IMR-90 (cell line): ENCODE data around the gene TSPEAR. TPM values are rescaled to one million over a fixed set of nuclear protein-coding genes. Genes with fewer than 3 reads are reported as not detected.

Experiments
- ATAC-seq: fragments of 200-7000 bp; cut with Tn5 transposase; 2 replicates; pipeline ENCODE4 v1.9.1; 2020; ENCODE audit warnings: low read depth, mild to moderate bottlenecking, moderate library complexity
- BruUV-seq: library from RNA; stranded (reverse); fragments of 400-500 nt; replicated peaks from 2 replicates; lab custom pipeline; 2021; lab: Mats Ljungman, UMichigan
- CTCF ChIA-PET: fragments of 300-600 bp; formaldehyde crosslinking; extraction: SDS; loops from one replicate; lab custom pipeline; 2021; ENCODE audit warnings: antibody characterized with exemption; lab: Yijun Ruan, JAX
- POLR2A ChIA-PET: fragments of 300-600 bp; sonication (Branson Sonifier 250); formaldehyde crosslinking; loops from one replicate; lab custom pipeline; 2022; ENCODE audit warnings: antibody characterized with exemption; ENCODE audit not compliant: unreplicated experiment; lab: Charles Lee
- DNase-seq: peaks from one replicate; pipeline ENCODE4 v3.0.0; 2013
- H2AFZ ChIP-seq: replicated peaks from 2 replicates; pipeline ENCODE3; 2013; ENCODE audit warnings: low read length, mild to moderate bottlenecking; ENCODE audit not compliant: poor library complexity
- H2AK5ac ChIP-seq: 2 replicates; pipeline ENCODE4 v1.6.1; 2013; ENCODE audit warnings: low read depth, low read length, inconsistent platforms
- H2AK9ac ChIP-seq: replicated peaks from 2 replicates; pipeline ENCODE3; 2013; ENCODE audit warnings: mild to moderate bottlenecking, low read depth, low read length, moderate library complexity; ENCODE audit not compliant: poor library complexity
- H2BK120ac ChIP-seq: 2 replicates; pipeline ENCODE4 v1.6.1; 2013; ENCODE audit warnings: low read depth, low read length, inconsistent platforms
- H2BK15ac ChIP-seq: 3 replicates; pipeline ENCODE4 v1.6.1; 2013; ENCODE audit warnings: low read depth, low read length, inconsistent platforms
- H2BK20ac ChIP-seq: 2 replicates; pipeline ENCODE4 v1.6.1; 2013; ENCODE audit warnings: low read depth, mild to moderate bottlenecking, inconsistent platforms, low read length, moderate library complexity
- H2BK5ac ChIP-seq: 2 replicates; pipeline ENCODE4 v1.6.1; 2013; ENCODE audit warnings: mild to moderate bottlenecking, low read depth, low read length, inconsistent platforms; ENCODE audit not compliant: poor library complexity, severe bottlenecking
- H3K14ac ChIP-seq: replicated peaks from 2 replicates; pipeline ENCODE4 v1.6.1; 2013; ENCODE audit warnings: low read depth, low read length, inconsistent platforms
- H3K18ac ChIP-seq: 2 replicates; pipeline ENCODE4 v1.6.1; 2013; ENCODE audit warnings: low read depth, low read length, control low read depth
- H3K23ac ChIP-seq: 2 replicates; pipeline ENCODE4 v1.6.1; 2013; ENCODE audit warnings: low read depth, low read length, inconsistent platforms
- H3K27ac ChIP-seq: 2 replicates; pipeline ENCODE4 v1.5.1; 2013; ENCODE audit warnings: mild to moderate bottlenecking, control low read depth, low read length; ENCODE audit not compliant: insufficient read depth
- H3K27me3 ChIP-seq: 2 replicates; pipeline ENCODE4 v1.6.1; 2013; ENCODE audit warnings: low read length; ENCODE audit not compliant: control insufficient read depth, insufficient read depth
- H3K36me3 ChIP-seq: 2 replicates; pipeline ENCODE4 v1.6.1; 2013; ENCODE audit warnings: low read length, mixed read lengths; ENCODE audit not compliant: control insufficient read depth, insufficient read depth
- H3K4ac ChIP-seq: 2 replicates; pipeline ENCODE4 v1.6.1; 2013; ENCODE audit warnings: low read depth, low read length, inconsistent platforms
- H3K4me1 ChIP-seq: 2 replicates; pipeline ENCODE4 v1.6.1; 2013; ENCODE audit warnings: low read length, mixed read lengths; ENCODE audit not compliant: control insufficient read depth, insufficient read depth
- H3K4me2 ChIP-seq: 2 replicates; pipeline ENCODE4 v1.6.1; 2013; ENCODE audit warnings: low read depth, mild to moderate bottlenecking, control low read depth, low read length, moderate library complexity
- H3K4me3 ChIP-seq: 2 replicates; pipeline ENCODE4 v1.5.1; 2013; ENCODE audit warnings: low read depth, mild to moderate bottlenecking, control low read depth, low read length, moderate library complexity; ENCODE audit not compliant: insufficient read depth
- H3K56ac ChIP-seq: 2 replicates; pipeline ENCODE4 v1.6.1; 2013; ENCODE audit warnings: low read length, inconsistent platforms; ENCODE audit not compliant: insufficient read depth; ENCODE audit errors: extremely low read depth
- H3K79me1 ChIP-seq, 2 experiments: 2 replicates each; pipeline ENCODE4 v1.6.1; 2013; ENCODE audit warnings: low read length in 2 of 2, inconsistent platforms in 1 of 2, low read depth in 1 of 2
- H3K9ac ChIP-seq: 2 replicates; pipeline ENCODE4 v1.6.1; 2013; ENCODE audit warnings: low read depth, low read length, control low read depth
- H3K9me1 ChIP-seq: 2 replicates; pipeline ENCODE4 v1.6.1; 2013; ENCODE audit warnings: low read length, inconsistent platforms; ENCODE audit not compliant: insufficient read depth
- H3K9me3 ChIP-seq: 2 replicates; pipeline ENCODE4 v1.6.1; 2013; ENCODE audit warnings: low read length; ENCODE audit not compliant: control insufficient read depth, insufficient read depth
- H4K20me1 ChIP-seq: 2 replicates; pipeline ENCODE4 v1.6.1; 2013; ENCODE audit warnings: low read length, inconsistent platforms; ENCODE audit not compliant: insufficient read depth
- H4K5ac ChIP-seq: 2 replicates; pipeline ENCODE4 v1.6.1; 2013; ENCODE audit warnings: mild to moderate bottlenecking, low read depth, low read length, control low read depth
- H4K8ac ChIP-seq, 2 experiments: 2 replicates each; pipeline ENCODE4 v1.6.1; 2013; ENCODE audit warnings: low read depth in 2 of 2, low read length in 2 of 2, control low read depth in 1 of 2, inconsistent platforms in 1 of 2
- H4K91ac ChIP-seq: 2 replicates; pipeline ENCODE4 v1.6.1; 2013; ENCODE audit warnings: low read depth, low read length, inconsistent platforms; ENCODE audit not compliant: insufficient read depth
- CEBPB ChIP-seq: IDR thresholded peaks from 2 replicates; pipeline ENCODE4 v1.6.1; 2012; ENCODE audit warnings: low read depth, low read length, improper control_type of control experiment
- ELK1 ChIP-seq: fragments of 150-350 bp; IDR thresholded peaks from 2 replicates; pipeline ENCODE4 v1.6.1; 2016; ENCODE audit warnings: low read depth, mild to moderate bottlenecking, low read length, moderate library complexity, borderline replicate concordance
- MAFK ChIP-seq: IDR thresholded peaks from 2 replicates; pipeline ENCODE4 v1.6.1; 2012; ENCODE audit warnings: low read depth, low read length, improper control_type of control experiment
- POLR2A ChIP-seq: IDR thresholded peaks from 2 replicates; pipeline ENCODE4 v1.6.1; 2012; ENCODE audit warnings: mild to moderate bottlenecking, low read depth, low read length
- RCOR1 ChIP-seq: IDR thresholded peaks from 2 replicates; pipeline ENCODE4 v1.6.1; 2012; ENCODE audit warnings: mild to moderate bottlenecking, low read length, improper control_type of control experiment; ENCODE audit not compliant: insufficient replicate concordance
- USF2 ChIP-seq: fragments of 150-350 bp; IDR thresholded peaks from 2 replicates; pipeline ENCODE4 v1.6.1; 2017; ENCODE audit warnings: mild to moderate bottlenecking, antibody characterized with exemption, low read length, low read depth
- WGBS, 2 experiments: methylation state at CpG; one replicate each; pipeline versions ENCODE4 v1.1.5 to v1.1.7; 2013; ENCODE audit warnings: missing lambda C conversion rate in 2 of 2; ENCODE audit not compliant: insufficient read length in 1 of 2; ENCODE audit errors: extremely low coverage in 2 of 2; 5-methylcytosine and 5-hydroxymethylcytosine counted together
- dilution Hi-C: fragments of 300-500 bp; cut with HindIII; formaldehyde crosslinking; loops from one replicate; pipeline ENCODE4 v1.14.3; 2018; ENCODE audit warnings: low sequenced_read_pairs; ENCODE audit not compliant: unreplicated experiment
- in situ Hi-C: fragments of 300-500 bp; cut with MboI; formaldehyde crosslinking; loops from 3 replicates; pipeline ENCODE4 v1.14.3; 2019; ENCODE audit warnings: low sequenced_read_pairs, inconsistent platforms, mixed read lengths
- intact Hi-C: fragments of 100-400 bp; cut with micrococcal nuclease; formaldehyde crosslinking; loops from 2 replicates; pipeline ENCODE4 v1.10.0; 2022
- polyA plus RNA-seq, 3 experiments: library from polyadenylated mRNA; depleted of rRNA; stranded (reverse); fragments of >200 nt; gene quantifications; 2 replicates each; pipeline ENCODE4 v1.2.3, GENCODE V29; 2012; ENCODE audit warnings: low replicate concordance in 1 of 3
- total RNA-seq: library from RNA; depleted of rRNA; stranded (reverse); fragments of >200 nt; gene quantifications from 2 replicates; pipeline ENCODE4 v1.2.3, GENCODE V29; 2012
- TF ChIP-seq, protein P1 (sequence below): conservative IDR thresholded peaks from 2 replicates; pipeline ENCODE4 v1.5.1; 2012; ENCODE audit warnings: mild to moderate bottlenecking, low read depth, low read length, improper control_type of control experiment

Gene TSPEAR
- total and polyA plus RNA-seq, 2 of the 4 experiments (the other 2 are of a cell fraction) = not detected

DNA sequence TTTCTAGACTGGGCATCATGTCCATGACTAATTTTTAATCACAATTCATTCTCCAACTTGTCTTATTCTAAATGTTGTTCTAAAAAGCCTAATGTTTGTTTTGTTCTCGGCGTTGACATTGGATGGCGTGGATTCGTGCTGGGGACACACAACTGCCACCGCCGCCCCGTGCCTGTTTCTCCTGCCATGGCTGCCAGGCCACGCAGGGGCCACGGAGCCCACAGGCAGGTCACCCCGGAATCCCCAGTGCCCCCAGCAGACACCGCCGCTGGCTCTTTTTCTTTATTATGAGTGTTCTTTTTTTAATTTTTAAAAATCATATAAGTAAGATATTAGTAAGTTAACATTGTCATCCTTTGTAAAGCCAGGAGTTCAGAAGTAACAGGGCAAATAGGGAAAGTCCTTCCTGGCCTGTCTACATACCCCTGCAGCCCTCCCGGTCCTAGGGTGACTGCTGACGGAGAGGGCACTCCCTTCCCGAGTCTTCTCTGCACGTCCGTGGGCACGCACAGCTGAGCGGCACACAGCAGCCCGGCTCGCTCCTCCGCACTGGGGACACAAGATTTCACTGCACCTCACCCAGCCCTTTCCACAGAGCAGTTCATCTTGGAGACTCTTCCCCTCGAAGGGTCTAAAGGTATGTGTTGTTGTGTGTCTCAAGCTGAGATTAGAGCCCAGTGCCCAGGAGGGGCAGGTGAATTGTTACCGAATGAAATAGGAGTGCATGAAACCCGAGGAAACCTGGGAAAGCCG is 203.5 kb downstream of the TSPEAR start:
- BruUV-seq = no TSS peak
- no peak overlapping the region for H2AK9ac ChIP-seq
- no peaks in the 10 kb centered on the region for H3K79me1 ChIP-seq
- H3K9me1 ChIP-seq = no peaks in the 10 kb centered on the region
- no peak overlapping the region for H2BK15ac ChIP-seq
- dilution Hi-C loops = no loop called here
- no peak overlapping the region for H2BK120ac ChIP-seq
- no peak overlapping the region for H4K91ac ChIP-seq
- ChIA-PET POLR2A (no interaction called here), CTCF (no interaction called here)
- in situ Hi-C loops = loop anchor here (25.0 kb wide), 1 partner anchor 429 kb away; the partner anchor contains the start of gene SLX9
- H3K56ac ChIP-seq = no peak overlapping the region
- intact Hi-C loops = no loop called here
- no peak overlapping the region for H2AFZ ChIP-seq
- H3K18ac ChIP-seq = no peak overlapping the region
- H3K4me1 ChIP-seq = no peaks in the 10 kb centered on the region
- H4K20me1 ChIP-seq = no peaks in the 10 kb centered on the region
- H3K27ac ChIP-seq = no peak overlapping the region
- no peak overlapping the region for H4K8ac ChIP-seq
- H4K5ac ChIP-seq = no peak overlapping the region
- H2BK20ac ChIP-seq = no peak overlapping the region
- no peak for DNase-seq
- no peak overlapping the region for H3K14ac ChIP-seq
- no peak overlapping the region for H3K4me2 ChIP-seq
- peaks cover 23% of the 10 kb centered on the region for H3K27me3 ChIP-seq
- 78% methylated on average over 14 of the region's 26 CpGs; no CpG with 5 or more reads in 1 of the 2 experiments for WGBS, 2 experiments
- H3K36me3 ChIP-seq = no peaks in the 10 kb centered on the region
- no peak overlapping the region for H3K4me3 ChIP-seq
- H3K9me3 ChIP-seq = no peaks in the 10 kb centered on the region
- H3K4ac ChIP-seq = no peak overlapping the region
- H3K23ac ChIP-seq = no peak overlapping the region
- H2BK5ac ChIP-seq = no peak overlapping the region
- H2AK5ac ChIP-seq = no peak overlapping the region
- no peak for ATAC-seq
- TF ChIP-seq POLR2A = no peak
- no peak for TF ChIP-seq ELK1
- no peak for TF ChIP-seq CEBPB
- TF ChIP-seq, protein P1, sequence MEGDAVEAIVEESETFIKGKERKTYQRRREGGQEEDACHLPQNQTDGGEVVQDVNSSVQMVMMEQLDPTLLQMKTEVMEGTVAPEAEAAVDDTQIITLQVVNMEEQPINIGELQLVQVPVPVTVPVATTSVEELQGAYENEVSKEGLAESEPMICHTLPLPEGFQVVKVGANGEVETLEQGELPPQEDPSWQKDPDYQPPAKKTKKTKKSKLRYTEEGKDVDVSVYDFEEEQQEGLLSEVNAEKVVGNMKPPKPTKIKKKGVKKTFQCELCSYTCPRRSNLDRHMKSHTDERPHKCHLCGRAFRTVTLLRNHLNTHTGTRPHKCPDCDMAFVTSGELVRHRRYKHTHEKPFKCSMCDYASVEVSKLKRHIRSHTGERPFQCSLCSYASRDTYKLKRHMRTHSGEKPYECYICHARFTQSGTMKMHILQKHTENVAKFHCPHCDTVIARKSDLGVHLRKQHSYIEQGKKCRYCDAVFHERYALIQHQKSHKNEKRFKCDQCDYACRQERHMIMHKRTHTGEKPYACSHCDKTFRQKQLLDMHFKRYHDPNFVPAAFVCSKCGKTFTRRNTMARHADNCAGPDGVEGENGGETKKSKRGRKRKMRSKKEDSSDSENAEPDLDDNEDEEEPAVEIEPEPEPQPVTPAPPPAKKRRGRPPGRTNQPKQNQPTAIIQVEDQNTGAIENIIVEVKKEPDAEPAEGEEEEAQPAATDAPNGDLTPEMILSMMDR = no peak
- TF ChIP-seq MAFK = no peak
- no peak for TF ChIP-seq USF2
- no peak for TF ChIP-seq RCOR1
- H3K9ac ChIP-seq = no peak overlapping the region
